GM19240 (cell line): ENCODE results near the gene H6PD.

ENCODE experiments used
- DNase-seq: peaks from one replicate; pipeline ENCODE4 v3.0.0; 2011; ENCODE audit warnings: low spot score; ENCODE audit not compliant: insufficient read length

Gene H6PD

GRCh38 chr1:9234223-9235095 is at the start of gene H6PD:
Gene H6PD (plus strand): TSS chr1:9234774. CDS start chr1:9244935, 10,161 bp downstream.
- peak; percentile 99 for DNase-seq

DNA sequence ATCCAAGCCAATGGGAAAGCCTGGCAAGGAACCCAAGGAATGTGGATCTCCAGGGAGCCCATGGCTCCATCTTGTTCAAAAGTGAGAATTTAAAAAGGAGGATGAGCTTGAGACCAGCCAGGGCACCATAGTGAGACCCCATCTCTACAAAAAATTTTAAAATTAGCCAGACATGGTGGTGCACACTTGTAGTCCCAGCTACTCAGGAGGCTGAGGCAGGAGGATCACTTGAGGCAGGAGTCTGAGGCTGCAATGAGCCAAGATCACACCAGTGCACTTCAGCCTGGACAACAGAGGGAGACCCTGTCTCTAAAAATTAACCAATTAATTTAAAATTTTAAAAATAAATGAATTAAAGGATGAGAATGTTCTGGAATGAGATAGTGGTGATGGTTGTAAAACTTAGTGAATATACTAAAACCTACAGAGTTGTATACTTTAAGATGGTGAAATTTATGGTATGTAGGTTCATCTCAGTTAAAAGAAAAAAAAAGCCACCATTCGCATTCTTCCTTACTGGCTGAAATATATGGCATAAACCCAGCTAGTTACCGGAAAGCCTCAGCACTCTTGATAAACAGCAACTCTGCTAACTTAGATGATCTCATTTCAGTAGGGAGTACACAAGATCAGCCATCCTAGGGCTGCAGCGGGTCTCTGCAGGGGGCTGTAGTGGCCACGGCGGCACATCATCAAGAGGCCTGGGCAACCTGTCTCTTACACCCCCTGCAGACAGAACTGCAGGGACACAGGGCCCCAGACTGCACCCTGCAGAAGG is 48.3 kb upstream of the H6PD start:
- DNase-seq, result no peak

- no peak for DNase-seq
These were observed 47.6 kb upstream of the H6PD start for GRCh38 chr1:9187004-9187403.

DNA sequence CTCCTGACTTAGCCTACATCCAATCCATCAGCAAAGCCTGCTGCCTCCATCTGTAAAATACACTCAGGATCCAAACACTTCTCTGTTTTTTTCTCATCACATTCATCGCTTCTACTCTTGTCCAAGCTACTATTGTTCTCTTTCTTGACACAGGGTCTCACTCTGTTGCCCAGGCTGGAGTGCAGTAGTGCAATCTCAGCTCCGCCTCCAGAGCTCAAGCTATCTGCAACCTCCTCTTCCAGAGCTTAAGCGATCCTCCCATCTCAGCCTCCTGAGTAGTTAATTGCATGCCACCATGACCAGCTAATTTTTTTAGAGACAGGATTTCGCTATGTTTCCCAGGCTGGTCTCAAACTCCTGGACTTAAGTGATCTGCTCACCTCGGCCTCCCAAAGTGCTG is 44.3 kb upstream of the H6PD start:
- no peak for DNase-seq

- DNase-seq, result no peak
These were observed 43.3 kb upstream of the H6PD start for GRCh38 chr1:9191231-9191630.

DNA sequence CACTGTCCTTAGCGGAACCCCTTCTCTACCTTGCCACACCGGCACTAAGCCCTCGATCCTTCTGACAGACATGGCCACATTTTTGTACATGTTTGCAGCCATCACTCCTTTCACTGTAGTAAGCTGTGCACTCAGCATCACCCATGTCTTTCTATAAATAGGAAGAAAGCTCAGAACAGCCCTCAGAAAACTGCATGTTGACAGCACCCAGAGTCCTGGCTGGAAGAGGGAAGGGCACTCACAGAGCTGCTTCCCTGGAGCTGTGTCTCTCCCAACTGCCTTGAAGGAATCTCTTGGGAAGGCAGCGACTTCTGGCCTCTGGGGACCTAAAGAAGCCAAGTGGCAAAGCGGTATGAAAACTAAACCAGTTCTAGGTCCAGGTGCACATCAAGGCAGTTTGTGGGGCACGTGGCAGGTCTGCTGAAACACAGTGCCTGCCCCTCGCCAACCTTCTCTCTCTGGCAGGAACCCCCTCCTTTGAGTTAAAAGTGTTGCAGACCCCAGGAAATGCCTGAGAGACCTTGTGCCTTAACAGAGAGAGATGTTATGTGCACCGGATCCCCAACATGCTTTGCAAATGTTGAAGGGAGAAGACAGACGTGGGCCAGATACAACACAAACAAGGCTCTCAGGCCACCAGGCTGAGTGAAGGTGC is 41.9 kb upstream of the H6PD start:
- no peak for DNase-seq

GRCh38 chr1:9193233-9193625 is 41.3 kb upstream of the H6PD start:
- DNase-seq, result no peak

DNA sequence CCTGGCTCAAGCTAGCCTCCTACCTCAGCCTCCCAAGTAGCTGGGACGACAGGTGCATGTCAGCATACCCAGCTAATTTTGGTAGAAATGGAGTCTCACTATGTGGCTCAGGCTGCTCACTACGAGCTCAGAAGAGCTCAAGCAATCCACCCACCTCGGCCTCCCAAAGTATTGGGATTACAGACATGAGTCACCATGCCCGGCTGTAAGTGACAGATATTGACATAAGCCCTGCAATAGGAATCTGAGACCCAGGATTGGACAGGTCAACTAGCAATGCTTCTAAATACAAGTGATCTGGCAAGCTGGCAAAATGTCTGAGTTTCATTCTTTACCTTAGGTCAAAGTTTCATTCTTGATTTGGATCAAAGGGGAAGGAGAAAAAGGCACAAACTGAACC is 40.5 kb upstream of the H6PD start:
- no peak for DNase-seq

DNA sequence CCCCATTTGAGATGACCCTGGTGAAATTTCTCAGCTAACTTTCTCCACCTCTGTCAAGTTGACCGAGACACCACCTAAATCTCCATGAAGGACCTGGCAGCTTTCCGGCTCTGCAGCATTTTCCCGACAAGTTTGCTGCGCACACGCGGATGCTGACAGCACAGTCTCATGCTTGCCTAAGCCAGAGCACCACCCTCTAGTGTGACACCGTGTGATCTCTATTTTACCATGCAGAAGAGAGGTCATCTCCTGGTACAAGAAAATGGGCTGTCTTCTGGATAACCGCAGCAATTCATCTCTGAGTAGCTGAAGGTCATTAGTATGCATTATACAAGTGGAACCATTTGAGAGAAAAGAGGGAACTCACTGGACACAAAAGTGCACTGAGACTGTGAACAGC is 38.9 kb upstream of the H6PD start:
- DNase-seq, result no peak

DNA sequence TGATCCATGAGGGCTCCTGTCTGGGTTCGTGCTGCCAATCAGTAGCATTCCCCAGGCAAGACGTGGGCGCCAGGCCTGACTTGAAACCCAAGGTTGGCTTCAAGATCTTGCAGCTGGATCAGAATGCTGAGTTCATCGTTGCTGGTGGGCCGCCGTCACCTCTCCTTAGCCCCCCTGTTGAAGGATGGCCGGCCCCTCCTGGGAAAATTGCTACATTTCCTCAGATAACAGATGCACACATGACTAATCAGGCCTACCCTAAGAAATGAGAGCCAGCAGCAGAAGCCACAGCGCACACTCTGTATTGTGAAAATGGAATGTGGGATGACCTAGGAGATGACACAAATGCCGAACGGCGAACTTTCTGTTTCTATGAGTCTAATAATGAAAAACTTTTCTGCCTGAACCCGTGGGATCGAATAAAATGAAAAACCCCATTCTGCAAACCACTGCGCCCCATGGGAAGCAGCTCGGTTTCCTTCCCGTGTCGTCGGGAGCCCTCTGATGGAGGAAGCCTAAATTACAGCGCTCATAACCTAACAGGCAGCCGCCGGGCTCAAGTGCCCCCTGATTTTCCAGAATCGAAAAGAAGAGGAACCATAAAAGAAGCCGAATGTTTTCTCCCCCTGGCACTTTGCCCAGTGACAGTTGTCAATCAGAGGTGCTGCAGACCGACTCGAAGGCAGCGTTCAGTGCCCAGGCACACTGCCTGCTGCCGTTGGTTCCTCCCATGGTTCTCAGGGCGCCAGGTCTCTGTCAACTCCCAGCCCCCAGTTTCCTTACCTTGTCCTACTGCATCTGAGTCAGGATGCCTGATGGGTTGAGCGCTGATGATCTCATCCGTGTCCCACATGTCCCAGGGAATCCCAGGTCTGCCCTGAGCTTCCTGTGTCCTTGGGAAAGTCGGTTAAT is 38.2 kb upstream of the H6PD start:
- no peak for DNase-seq

GRCh38 chr1:9197186-9198099 is 37.1 kb upstream of the H6PD start:
- no peak for DNase-seq

GRCh38 chr1:9198538-9199361 is 35.8 kb upstream of the H6PD start:
- DNase-seq, result no peak

GRCh38 chr1:9200441-9200840 is 34.1 kb upstream of the H6PD start:
- DNase-seq, result no peak

DNA sequence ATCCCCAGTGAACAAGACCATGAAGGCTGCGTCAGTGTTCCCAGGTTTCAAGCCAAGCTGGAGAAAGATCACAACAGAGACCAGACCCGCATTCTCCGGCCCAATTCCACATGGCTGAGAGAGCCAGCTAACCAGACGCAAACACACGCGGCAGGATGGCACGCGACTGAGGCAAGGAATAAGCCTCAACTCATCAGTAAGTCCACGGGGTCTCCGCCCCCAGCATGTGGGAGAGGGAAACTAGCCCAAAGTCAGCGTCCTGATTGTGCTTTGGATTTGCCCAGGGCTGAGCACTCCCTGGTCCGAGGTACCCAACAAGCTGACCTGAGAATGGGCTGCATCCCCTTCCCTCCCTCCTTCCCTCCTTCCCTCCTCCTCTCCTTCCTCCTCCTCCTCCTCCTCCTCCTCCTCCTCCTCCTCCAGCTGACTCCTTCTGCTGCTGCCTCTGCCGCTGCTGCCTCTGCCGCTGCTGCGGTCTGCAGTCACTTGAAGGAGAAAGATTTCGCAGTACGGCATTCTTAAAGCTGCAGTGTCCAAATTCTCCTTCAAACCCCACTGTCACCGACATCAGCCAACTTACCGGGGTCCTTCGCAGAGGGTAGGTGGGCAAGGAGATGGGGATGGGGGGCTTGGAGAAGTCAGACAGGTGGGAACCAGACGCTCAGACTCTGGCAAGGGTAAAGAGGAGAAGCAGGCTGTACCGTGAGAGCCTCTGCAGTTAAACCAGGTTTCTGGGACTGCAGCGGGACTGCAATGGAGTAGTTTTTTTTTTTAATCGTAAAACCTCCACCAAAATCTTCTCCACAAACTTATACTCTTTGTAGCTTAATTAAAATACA is 33.0 kb upstream of the H6PD start:
- no peak for DNase-seq

GRCh38 chr1:9202240-9202870 is 32.2 kb upstream of the H6PD start:
- no peak for DNase-seq

DNA sequence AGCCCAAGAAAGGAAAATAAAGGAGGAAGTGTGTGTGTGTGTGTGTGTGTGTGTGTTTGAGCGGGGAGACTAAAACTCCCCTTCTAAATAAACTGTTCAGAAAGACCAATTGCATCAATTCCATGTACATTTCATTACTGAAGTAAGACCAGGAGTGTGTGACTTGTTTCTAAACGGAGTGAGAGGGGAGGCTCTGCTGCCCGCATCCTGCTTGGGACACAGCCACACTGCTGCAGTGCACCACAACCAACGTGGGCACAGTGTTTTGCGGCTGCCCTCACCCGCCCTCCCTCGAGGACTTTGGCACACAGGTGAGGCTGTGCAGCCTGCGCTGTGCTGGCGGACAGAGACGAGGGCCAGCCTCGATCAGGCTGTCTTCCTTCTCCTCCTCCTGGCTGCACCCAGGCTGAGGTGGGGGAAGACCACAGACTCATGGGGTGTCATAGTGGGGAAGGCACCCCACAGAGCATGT is 31.0 kb upstream of the H6PD start:
- no peak for DNase-seq

DNA sequence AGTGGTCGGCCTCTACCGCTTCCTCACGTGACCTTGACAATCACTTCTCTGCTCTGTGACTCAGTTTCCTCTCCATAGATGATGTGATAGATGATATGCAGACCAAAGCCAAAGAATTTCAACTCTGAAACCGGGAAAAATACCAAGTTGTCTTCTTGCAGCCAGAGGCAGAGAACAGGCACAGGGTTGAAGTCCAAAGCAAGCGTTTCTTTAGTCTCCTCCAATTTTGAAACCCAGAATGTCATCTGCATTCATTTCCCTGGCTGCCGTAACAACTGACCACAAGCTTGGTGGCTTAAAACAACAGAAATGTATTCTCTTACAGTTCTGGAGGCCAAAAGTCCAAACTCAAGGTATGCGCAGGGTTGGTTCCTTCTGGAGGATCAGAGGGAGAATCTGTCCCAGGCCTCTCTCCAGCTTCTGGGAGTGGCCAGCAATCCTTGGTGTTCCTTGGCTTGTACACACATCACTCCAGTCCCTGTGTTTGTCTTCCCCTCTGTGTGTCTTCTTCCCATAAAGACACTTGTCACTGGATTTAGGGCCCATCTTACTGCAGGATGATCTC is 30.3 kb upstream of the H6PD start:
- DNase-seq, result no peak
